Neural crest cell (in vitro differentiated cells): ENCODE measurements around the gene TTC39A. TPM values are rescaled to one million over a fixed set of nuclear protein-coding genes. Genes with fewer than 3 reads are reported as not detected.

Experiments
- DNase-seq: peaks from one replicate; pipeline ENCODE4 v3.0.0; 2021; ENCODE audit warnings: low read depth, mixed read lengths, low spot score
- H3K27ac Mint-ChIP-seq: one replicate; pipeline ENCODE4 v1.8.0; 2021; ENCODE audit warnings: mild to moderate bottlenecking, mixed read lengths; ENCODE audit not compliant: unreplicated experiment
- H3K27me3 Mint-ChIP-seq: 2 replicates; pipeline ENCODE4 v1.8.0; 2021; ENCODE audit warnings: low read depth, mild to moderate bottlenecking, mixed read lengths
- H3K36me3 Mint-ChIP-seq: 2 replicates; pipeline ENCODE4 v1.8.0; 2021; ENCODE audit warnings: low read depth, mild to moderate bottlenecking, mixed read lengths
- H3K4me1 Mint-ChIP-seq: 2 replicates; pipeline ENCODE4 v1.8.0; 2021; ENCODE audit warnings: mixed read lengths
- H3K4me3 Mint-ChIP-seq: one replicate; pipeline ENCODE4 v1.8.0; 2021; ENCODE audit warnings: mild to moderate bottlenecking, mixed read lengths
- H3K9me3 Mint-ChIP-seq: 2 replicates; pipeline ENCODE4 v1.8.0; 2021; ENCODE audit warnings: mixed read lengths
- total RNA-seq: library from RNA; stranded (reverse); gene quantifications from 2 replicates; pipeline ENCODE4 v1.2.1, GENCODE V29; 2021
- TF ChIP-seq, protein P1 (sequence below): fragments of 200-600 bp; sonication (generic); conservative IDR thresholded peaks from 2 replicates; pipeline ENCODE4 v1.5.0; 2021; ENCODE audit warnings: antibody characterized with exemption, mild to moderate bottlenecking

TTC39A gene
- total RNA-seq, 1 donor from 2014 or later: 1.7 TPM

DNA sequence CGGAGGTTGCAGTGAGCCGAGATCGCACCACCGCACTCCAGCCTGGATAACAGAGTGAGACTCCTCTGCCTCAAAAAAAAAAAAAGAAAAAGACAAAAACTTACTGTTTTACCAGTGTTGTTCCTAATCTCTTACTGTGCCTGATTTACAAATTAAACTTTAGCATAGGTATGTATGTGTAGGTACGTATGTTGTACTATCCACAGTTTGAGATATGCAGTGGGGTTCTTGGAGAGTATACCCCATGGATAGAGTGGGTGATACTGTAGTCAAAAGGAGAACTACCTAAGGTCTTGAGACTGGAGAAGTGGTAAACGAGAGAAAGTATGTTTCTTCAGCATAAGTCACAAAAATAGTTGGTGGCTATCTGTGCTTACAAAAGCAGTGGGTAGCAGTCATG is 55.7 kb downstream of the TTC39A start:
- no peak for DNase-seq
- no peaks in the 10 kb centered on the region for H3K27me3 Mint-ChIP-seq
- no peak overlapping the region for H3K4me3 Mint-ChIP-seq
- no peak overlapping the region for H3K27ac Mint-ChIP-seq
- peaks cover 3% of the 10 kb centered on the region for H3K36me3 Mint-ChIP-seq
- no peaks in the 10 kb centered on the region for H3K9me3 Mint-ChIP-seq
- TF ChIP-seq, protein P1, sequence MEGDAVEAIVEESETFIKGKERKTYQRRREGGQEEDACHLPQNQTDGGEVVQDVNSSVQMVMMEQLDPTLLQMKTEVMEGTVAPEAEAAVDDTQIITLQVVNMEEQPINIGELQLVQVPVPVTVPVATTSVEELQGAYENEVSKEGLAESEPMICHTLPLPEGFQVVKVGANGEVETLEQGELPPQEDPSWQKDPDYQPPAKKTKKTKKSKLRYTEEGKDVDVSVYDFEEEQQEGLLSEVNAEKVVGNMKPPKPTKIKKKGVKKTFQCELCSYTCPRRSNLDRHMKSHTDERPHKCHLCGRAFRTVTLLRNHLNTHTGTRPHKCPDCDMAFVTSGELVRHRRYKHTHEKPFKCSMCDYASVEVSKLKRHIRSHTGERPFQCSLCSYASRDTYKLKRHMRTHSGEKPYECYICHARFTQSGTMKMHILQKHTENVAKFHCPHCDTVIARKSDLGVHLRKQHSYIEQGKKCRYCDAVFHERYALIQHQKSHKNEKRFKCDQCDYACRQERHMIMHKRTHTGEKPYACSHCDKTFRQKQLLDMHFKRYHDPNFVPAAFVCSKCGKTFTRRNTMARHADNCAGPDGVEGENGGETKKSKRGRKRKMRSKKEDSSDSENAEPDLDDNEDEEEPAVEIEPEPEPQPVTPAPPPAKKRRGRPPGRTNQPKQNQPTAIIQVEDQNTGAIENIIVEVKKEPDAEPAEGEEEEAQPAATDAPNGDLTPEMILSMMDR: no peak
- no peaks in the 10 kb centered on the region for H3K4me1 Mint-ChIP-seq

GRCh38 chr1:51272916-51273315 is 57.4 kb downstream of the TTC39A start:
- no peak overlapping the region for H3K27ac Mint-ChIP-seq
- TF ChIP-seq, protein P1: no peak
- no peak for DNase-seq
- H3K9me3 Mint-ChIP-seq: no peaks in the 10 kb centered on the region
- peaks cover 3% of the 10 kb centered on the region for H3K36me3 Mint-ChIP-seq
- H3K4me3 Mint-ChIP-seq: no peak overlapping the region
- H3K4me1 Mint-ChIP-seq: no peaks in the 10 kb centered on the region
- no peaks in the 10 kb centered on the region for H3K27me3 Mint-ChIP-seq

DNA sequence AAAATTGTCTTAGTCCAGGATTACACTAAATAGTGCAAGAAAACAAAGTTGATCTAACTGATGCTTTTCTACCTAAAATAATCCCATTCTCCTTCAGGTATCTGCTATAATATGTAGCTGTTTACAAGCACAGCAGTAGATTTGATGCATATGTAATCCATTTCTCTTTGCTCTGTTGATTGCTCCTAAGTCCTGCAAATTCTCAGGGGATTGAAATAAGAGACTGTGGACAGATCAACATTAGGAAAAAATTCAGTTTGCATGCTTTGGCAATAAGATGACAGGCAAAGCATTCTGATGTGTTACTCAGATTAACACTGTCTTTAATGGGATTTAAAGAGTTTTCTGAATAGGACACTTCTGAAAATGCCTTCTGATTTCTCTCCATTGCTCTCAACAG is 59.6 kb downstream of the TTC39A start:
- Mint-ChIP-seq H3K36me3 (peaks cover 3% of the 10 kb centered on the region), H3K27ac (no peak overlapping the region), H3K9me3 (no peaks in the 10 kb centered on the region), H3K4me3 (no peak overlapping the region), H3K4me1 (no peaks in the 10 kb centered on the region), H3K27me3 (no peaks in the 10 kb centered on the region)
- TF ChIP-seq, protein P1: no peak
- no peak for DNase-seq

DNA sequence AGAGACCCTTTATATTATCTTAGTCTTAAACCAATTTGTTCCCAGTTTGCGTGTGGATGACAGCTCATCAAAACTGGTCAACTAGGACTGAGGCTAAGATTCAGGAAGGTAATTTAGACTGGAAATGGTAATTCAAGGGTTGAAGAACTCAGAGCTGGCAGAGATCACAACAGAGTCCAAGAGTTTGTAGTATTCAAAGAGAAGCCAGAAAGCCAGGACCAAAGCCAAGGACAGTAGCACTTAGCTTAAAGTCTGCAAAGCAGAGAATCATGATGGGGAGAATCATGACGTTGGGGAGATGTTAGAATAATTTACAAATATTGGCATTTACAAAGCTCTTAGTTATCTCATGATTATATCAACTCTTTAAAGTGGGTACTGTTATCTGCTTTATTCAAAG is 61.7 kb downstream of the TTC39A start:
- Mint-ChIP-seq H3K36me3 (no peaks in the 10 kb centered on the region), H3K9me3 (no peaks in the 10 kb centered on the region), H3K27ac (no peak overlapping the region), H3K4me1 (peaks cover 7% of the 10 kb centered on the region), H3K27me3 (no peaks in the 10 kb centered on the region), H3K4me3 (no peak overlapping the region)
- DNase-seq: no peak
- TF ChIP-seq, protein P1: no peak

DNA sequence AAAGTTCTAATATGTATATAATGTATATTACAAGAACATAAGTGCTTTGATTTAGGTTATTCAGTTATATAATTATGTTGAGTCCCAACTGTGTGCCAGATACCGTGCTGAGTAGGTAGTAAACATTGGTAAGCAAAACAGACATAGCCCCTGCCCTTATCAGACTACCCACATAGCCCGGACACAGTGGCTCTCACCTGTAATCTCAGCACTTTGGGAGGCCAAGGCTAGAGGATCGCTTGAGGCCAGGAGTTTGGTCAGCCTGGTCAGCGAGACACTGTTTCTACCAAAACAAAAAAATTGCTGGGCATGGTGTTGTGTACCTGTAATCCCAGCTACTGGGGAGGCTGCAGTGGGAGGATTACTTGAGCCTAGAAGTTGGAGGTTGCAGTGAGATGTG is 63.6 kb downstream of the TTC39A start:
- no peak overlapping the region for H3K27ac Mint-ChIP-seq
- H3K4me3 Mint-ChIP-seq: no peak overlapping the region
- TF ChIP-seq, protein P1: no peak
- no peak for DNase-seq
- no peaks in the 10 kb centered on the region for H3K36me3 Mint-ChIP-seq
- no peaks in the 10 kb centered on the region for H3K9me3 Mint-ChIP-seq
- no peaks in the 10 kb centered on the region for H3K27me3 Mint-ChIP-seq
- peaks cover 11% of the 10 kb centered on the region for H3K4me1 Mint-ChIP-seq

- no peaks in the 10 kb centered on the region for H3K27me3 Mint-ChIP-seq
- DNase-seq: no peak
- no peak overlapping the region for H3K4me3 Mint-ChIP-seq
- TF ChIP-seq, protein P1: no peak
- no peaks in the 10 kb centered on the region for H3K9me3 Mint-ChIP-seq
- H3K4me1 Mint-ChIP-seq: peaks cover 14% of the 10 kb centered on the region
- H3K27ac Mint-ChIP-seq: no peak overlapping the region
- H3K36me3 Mint-ChIP-seq: no peaks in the 10 kb centered on the region
Observed at GRCh38 chr1:51266181-51266580, 64.2 kb downstream of the TTC39A start.
